Subcutaneous adipose tissue (tissue), 4 donors: Measurements from ENCODE around the gene CELSR1. TPM values are rescaled to one million over a fixed set of nuclear protein-coding genes. Genes with fewer than 3 reads are reported as not detected.

Source experiments
- CTCF ChIP-seq: fragments of 450-650 bp; IDR thresholded peaks from one replicate; pipeline ENCODE4 v1.5.1; 2016; ENCODE audit warnings: low read depth, mild to moderate bottlenecking, control low read depth, antibody characterized with exemption, moderate library complexity
- total RNA-seq, 4 donors: library from RNA; depleted of rRNA; stranded (reverse); fragments of >200 nt; gene quantifications; one replicate each; pipeline ENCODE4 v1.1.0, GENCODE V29; 2016

The CELSR1 gene
- total RNA-seq, 4 donors from 2014 or later: 0.16 to 5.6 (median 1.5) TPM

GRCh38 chr22:46460857-46461256 is 76.6 kb downstream of the CELSR1 start:
- no peak for TF ChIP-seq CTCF

- no peak for TF ChIP-seq CTCF
These were observed 77.9 kb downstream of the CELSR1 start for GRCh38 chr22:46459347-46460065.

- TF ChIP-seq CTCF: no peak
These were observed 78.9 kb downstream of the CELSR1 start for GRCh38 chr22:46458525-46458924.

GRCh38 chr22:46457502-46458488 is 79.6 kb downstream of the CELSR1 start:
- no peak for TF ChIP-seq CTCF

- TF ChIP-seq CTCF: no peak
These were observed 80.6 kb downstream of the CELSR1 start for GRCh38 chr22:46456818-46457163.

- no peak for TF ChIP-seq CTCF
These were observed 82.0 kb downstream of the CELSR1 start for GRCh38 chr22:46455446-46455845.

- no peak for TF ChIP-seq CTCF
These were observed 82.7 kb downstream of the CELSR1 start for GRCh38 chr22:46454504-46455269.
